H1 (cell line): ENCODE data around the gene ALPG. TPM values are rescaled to one million over a fixed set of nuclear protein-coding genes. Genes with fewer than 3 reads are reported as not detected.

Experiments used
- CHD1 ChIP-seq: IDR thresholded peaks from 2 replicates; pipeline ENCODE4 v1.6.1; 2012; ENCODE audit warnings: low read depth, low read length, improper control_type of control experiment
- KDM4A ChIP-seq: IDR thresholded peaks from one replicate; pipeline ENCODE4 v1.7.1; 2012; ENCODE audit warnings: low read depth, mild to moderate bottlenecking, moderate library complexity, low read length, inconsistent platforms; ENCODE audit not compliant: severe bottlenecking
- polyA plus RNA-seq, 7 experiments: library from polyadenylated mRNA; depleted of rRNA in 3 of 7; stranded (reverse) in 5 of 7; unstranded in 2 of 7; fragments of >200 nt in 5 of 7; fragments of 200-250 nt in 2 of 7; gene quantifications; 1 replicate in 5 of 7; 2 replicates in 1 of 7; 4 replicates in 1 of 7; pipeline versions ENCODE4 v1.2.1 to v1.2.3, GENCODE V29; 2011 to 2013; ENCODE audit warnings: missing spikeins in 2 of 7, mixed read lengths in 2 of 7
- total RNA-seq: library from RNA; stranded (reverse); fragmentation: NEBNext Ultra II Directional; extraction: Animal tissue kit (Norgen Biotek cat#: 25700); gene quantifications from 2 replicates; pipeline ENCODE4 v1.2.1, GENCODE V29; 2021

Gene ALPG
- total and polyA plus RNA-seq, 2 of the 8 experiments (the other 6 are each of a cell fraction or from before 2014, with no cell fraction given): 0.56 to 2.1 TPM

DNA sequence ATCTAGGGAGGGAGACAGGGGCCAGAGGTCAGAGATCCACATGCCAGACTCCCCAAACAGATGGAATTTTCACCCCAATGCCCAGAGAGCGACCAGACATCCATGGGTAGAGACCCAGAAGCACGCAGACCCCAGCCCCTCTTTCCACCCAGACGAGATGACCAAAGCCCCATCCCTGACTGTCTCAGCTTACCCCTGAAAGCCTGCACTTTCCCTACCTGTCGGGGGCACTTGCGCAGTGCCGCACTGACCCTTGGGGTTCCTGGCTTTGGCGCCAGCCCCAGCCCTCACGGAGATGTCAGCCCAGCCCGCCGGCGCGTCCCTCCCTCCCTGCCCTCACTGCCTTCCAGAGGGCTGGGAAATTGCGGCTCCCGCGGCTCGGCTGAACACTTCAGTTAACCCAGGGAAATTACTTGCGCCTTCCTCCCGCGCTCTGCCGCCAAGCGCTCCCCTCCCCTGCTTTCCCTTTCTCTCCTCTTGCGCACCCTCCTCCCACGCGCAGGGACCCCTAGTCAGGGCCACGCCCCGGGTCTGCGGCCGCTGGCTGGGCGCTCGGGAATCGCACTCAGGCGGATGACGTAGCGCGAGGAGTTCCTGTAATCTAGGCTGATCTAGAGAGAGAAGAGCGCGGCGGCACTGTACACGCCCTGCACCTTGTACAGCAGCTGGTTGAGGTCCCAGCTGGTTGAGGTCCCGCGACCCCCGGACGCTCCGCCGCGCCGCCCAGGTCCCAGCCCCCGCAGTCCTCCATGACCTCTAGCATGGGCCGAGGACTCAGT lies 12.0 kb downstream of the ALPG start (continued):
- TF ChIP-seq CHD1 (no peak), KDM4A (peak; percentile 45)
